Endometrial microvascular endothelial cells (primary cell): ENCODE results near the gene AP4B1. TPM values are rescaled to one million over a fixed set of nuclear protein-coding genes. Genes with fewer than 3 reads are reported as not detected.

ENCODE experiments used
- in situ Hi-C: cut with HindIII; loops from 2 replicates; pipeline ENCODE4 v1.10.0; 2017; ENCODE audit warnings: low sequenced_read_pairs, low pct_unique_long_range_greater_than_20kb; ENCODE audit errors: inconsistent ontology term
- total RNA-seq: library from RNA; depleted of rRNA; stranded (reverse); fragments of >200 nt; gene quantifications from one replicate; pipeline ENCODE4 v1.2.3, GENCODE V29; 2015; ENCODE audit errors: inconsistent ontology term

AP4B1 gene
- total RNA-seq, 1 donor from 2014 or later = 60.0 TPM

GRCh38 chr1:113901191-113901590 is 3.4 kb downstream of the AP4B1 start:
- in situ Hi-C loops = no loop called here

GRCh38 chr1:113899111-113899510 is 5.5 kb downstream of the AP4B1 start:
- in situ Hi-C loops = no loop called here

- in situ Hi-C loops = no loop called here
Observed at GRCh38 chr1:113898241-113898814, 6.3 kb downstream of the AP4B1 start.

GRCh38 chr1:113895961-113896360 is 8.6 kb downstream of the AP4B1 start:
- in situ Hi-C loops = no loop called here

- in situ Hi-C loops = no loop called here
Observed at GRCh38 chr1:113895098-113895497, 9.5 kb downstream of the AP4B1 start.

- in situ Hi-C loops = no loop called here
Observed at GRCh38 chr1:113893267-113893666, 11.3 kb downstream of the AP4B1 start.

GRCh38 chr1:113891631-113892220 is 12.9 kb downstream of the AP4B1 start:
- in situ Hi-C loops = no loop called here

- in situ Hi-C loops = no loop called here
Observed at GRCh38 chr1:113890816-113891215, 13.8 kb downstream of the AP4B1 start.

GRCh38 chr1:113887402-113888175 is 17.0 kb downstream of the AP4B1 start, which contains the start of gene BCL2L15:
BCL2L15 (minus strand) TSS chr1:113887581; CDS start chr1:113887375, 206 bp downstream.
- in situ Hi-C loops = no loop called here

- in situ Hi-C loops = no loop called here
Observed at GRCh38 chr1:113886417-113887401, 17.9 kb downstream of the AP4B1 start.

- in situ Hi-C loops = no loop called here
Observed at GRCh38 chr1:113881661-113882060, 22.9 kb downstream of the AP4B1 start.

- in situ Hi-C loops = no loop called here
Observed at GRCh38 chr1:113879739-113880038, 24.9 kb downstream of the AP4B1 start.

- in situ Hi-C loops = no loop called here
Observed at GRCh38 chr1:113876176-113876575, 28.4 kb downstream of the AP4B1 start.

GRCh38 chr1:113875714-113876113 is 28.9 kb downstream of the AP4B1 start:
- in situ Hi-C loops = no loop called here

GRCh38 chr1:113874012-113874879 is 30.4 kb downstream of the AP4B1 start:
- in situ Hi-C loops = no loop called here

GRCh38 chr1:113872219-113872935 is 32.2 kb downstream of the AP4B1 start:
- in situ Hi-C loops = no loop called here

GRCh38 chr1:113871597-113872113 is 32.9 kb downstream of the AP4B1 start, which contains the start of gene PTPN22:
PTPN22 (minus strand) TSS chr1:113871712.
- in situ Hi-C loops = no loop called here
